H1 (cell line): Measurements from ENCODE around the gene TLE5. TPM values are rescaled to one million over a fixed set of nuclear protein-coding genes. Genes with fewer than 3 reads are reported as not detected.

Source experiments
- NRF1 ChIP-seq: IDR thresholded peaks from 2 replicates; pipeline ENCODE4 v1.6.1; 2011; ENCODE audit warnings: mild to moderate bottlenecking, low read depth, low read length, improper control_type of control experiment
- PHF8 ChIP-seq: fragments of 200-600 bp; sonication (generic); conservative IDR thresholded peaks from 2 replicates; pipeline ENCODE4 v1.7.1; 2012; ENCODE audit warnings: low read depth, mild to moderate bottlenecking, inconsistent platforms, low read length, moderate library complexity
- RBBP5 ChIP-seq: IDR thresholded peaks from 2 replicates; pipeline ENCODE4 v1.7.1; 2012; ENCODE audit warnings: low read depth, mild to moderate bottlenecking, inconsistent platforms, low read length, moderate library complexity, borderline replicate concordance
- SIRT6 ChIP-seq: IDR thresholded peaks from one replicate; pipeline ENCODE4 v1.7.1; 2012; ENCODE audit warnings: low read length, inconsistent platforms
- polyA plus RNA-seq, 7 experiments: library from polyadenylated mRNA; depleted of rRNA in 3 of 7; stranded (reverse) in 5 of 7; unstranded in 2 of 7; fragments of >200 nt in 5 of 7; fragments of 200-250 nt in 2 of 7; gene quantifications; 1 replicate in 5 of 7; 2 replicates in 1 of 7; 4 replicates in 1 of 7; pipeline versions ENCODE4 v1.2.1 to v1.2.3, GENCODE V29; 2011 to 2013; ENCODE audit warnings: missing spikeins in 2 of 7, mixed read lengths in 2 of 7
- total RNA-seq: library from RNA; stranded (reverse); fragmentation: NEBNext Ultra II Directional; extraction: Animal tissue kit (Norgen Biotek cat#: 25700); gene quantifications from 2 replicates; pipeline ENCODE4 v1.2.1, GENCODE V29; 2021
- TF ChIP-seq, protein P1 (sequence below): IDR thresholded peaks from 2 replicates; pipeline ENCODE4 v1.6.1; 2011; ENCODE audit warnings: low read length, improper control_type of control experiment
- TF ChIP-seq, protein P2 (sequence below): IDR thresholded peaks from 2 replicates; pipeline ENCODE4 v1.6.1; 2012; ENCODE audit warnings: low read length, inconsistent platforms

TLE5 gene
- total and polyA plus RNA-seq, 2 of the 8 experiments (the other 6 are each of a cell fraction or from before 2014, with no cell fraction given): 187 to 285 TPM

DNA sequence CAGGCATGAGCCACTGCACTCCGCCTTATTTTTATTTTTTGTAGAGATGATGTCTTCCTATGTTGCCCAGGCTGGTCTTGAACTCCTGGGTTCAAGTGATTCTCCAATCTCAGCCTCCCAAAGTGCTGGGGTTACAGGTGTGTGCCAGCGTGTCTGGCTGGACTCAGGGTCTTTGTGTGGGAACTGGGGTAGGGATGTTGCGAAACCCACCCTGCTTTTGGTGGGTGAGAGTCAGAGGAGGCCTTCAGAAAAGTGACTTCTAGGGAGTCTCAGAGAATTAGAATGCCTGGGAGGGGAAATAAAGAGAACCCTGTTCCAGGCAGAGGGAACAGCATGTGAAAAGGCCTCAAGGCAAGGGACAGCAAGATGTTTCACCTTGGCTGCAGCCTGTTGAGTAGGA is 13.2 kb downstream of the TLE5 start (continued):
- TF ChIP-seq RBBP5 (no peak), PHF8 (no peak), SIRT6 (no peak), NRF1 (no peak)
- TF ChIP-seq, protein P1, sequence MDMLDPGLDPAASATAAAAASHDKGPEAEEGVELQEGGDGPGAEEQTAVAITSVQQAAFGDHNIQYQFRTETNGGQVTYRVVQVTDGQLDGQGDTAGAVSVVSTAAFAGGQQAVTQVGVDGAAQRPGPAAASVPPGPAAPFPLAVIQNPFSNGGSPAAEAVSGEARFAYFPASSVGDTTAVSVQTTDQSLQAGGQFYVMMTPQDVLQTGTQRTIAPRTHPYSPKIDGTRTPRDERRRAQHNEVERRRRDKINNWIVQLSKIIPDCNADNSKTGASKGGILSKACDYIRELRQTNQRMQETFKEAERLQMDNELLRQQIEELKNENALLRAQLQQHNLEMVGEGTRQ: no peak
- TF ChIP-seq, protein P2, sequence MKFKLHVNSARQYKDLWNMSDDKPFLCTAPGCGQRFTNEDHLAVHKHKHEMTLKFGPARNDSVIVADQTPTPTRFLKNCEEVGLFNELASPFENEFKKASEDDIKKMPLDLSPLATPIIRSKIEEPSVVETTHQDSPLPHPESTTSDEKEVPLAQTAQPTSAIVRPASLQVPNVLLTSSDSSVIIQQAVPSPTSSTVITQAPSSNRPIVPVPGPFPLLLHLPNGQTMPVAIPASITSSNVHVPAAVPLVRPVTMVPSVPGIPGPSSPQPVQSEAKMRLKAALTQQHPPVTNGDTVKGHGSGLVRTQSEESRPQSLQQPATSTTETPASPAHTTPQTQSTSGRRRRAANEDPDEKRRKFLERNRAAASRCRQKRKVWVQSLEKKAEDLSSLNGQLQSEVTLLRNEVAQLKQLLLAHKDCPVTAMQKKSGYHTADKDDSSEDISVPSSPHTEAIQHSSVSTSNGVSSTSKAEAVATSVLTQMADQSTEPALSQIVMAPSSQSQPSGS: no peak
